ENCODE results near the gene FMOD.

Gene FMOD

DNA sequence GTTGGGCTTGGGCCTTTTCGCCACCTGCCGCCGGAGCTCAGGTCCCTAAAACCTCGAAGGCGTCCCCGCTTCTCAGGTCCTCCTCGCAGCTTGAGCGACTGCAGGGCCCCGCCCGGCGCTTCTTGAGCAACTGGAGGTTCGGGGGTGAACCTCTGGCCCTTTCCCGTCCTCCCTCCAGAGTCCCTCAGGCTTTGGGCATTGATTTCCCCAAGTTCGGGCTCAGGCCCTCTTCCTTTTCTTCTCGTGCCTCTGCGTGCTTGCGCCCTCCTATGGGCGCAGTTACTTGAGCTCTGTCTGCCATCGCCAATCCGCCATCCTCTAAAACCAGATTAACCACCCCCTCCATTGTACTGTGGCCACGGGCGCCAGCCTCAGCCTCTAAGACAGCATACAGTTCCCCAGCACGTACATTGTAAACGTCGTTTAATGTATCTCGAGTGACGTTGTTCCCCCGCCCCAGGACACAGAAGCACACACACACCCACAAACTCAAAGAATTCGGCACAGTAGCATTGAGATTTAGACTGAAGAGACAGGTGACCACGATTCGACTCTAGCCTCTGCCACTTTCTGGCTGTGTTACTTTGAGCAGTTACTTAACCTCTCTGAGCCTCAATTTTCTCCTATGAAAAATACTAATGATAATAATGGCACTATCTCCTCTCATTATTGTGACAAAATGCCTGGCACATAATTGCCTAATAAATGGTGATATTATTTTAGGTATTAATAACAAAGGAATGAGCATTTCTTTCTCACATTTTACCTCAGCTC lies 23.1 kb downstream of the FMOD start (continued):
- TF ChIP-seq WT1 (tag by site-specific recombination; IDR thresholded peaks at IDR 0.05) (peak; percentile 36; the same call in 1 of the 2 replicates), ZNF600 (tag by site-specific recombination; IDR thresholded peaks at IDR 0.05) (peak; percentile 73), ZIC2 (tag by site-specific recombination; IDR thresholded peaks at IDR 0.05) (peak; percentile 42; the same call in 1 of the 2 replicates), ZNF548 (tag by site-specific recombination; IDR thresholded peaks at IDR 0.05) (no peak), ZNF10 (tag by site-specific recombination; IDR thresholded peaks at IDR 0.05) (peak; percentile 13; the same call in 1 of the 2 replicates), KLF1 (tag by site-specific recombination; IDR thresholded peaks at IDR 0.05) (no peak), KLF7 (tag by site-specific recombination; IDR thresholded peaks at IDR 0.05; ENCODE audit: borderline replicate concordance) (0 out of 2 replicates have a peak, but pooled peaks have one; percentile 34), MYNN (tag by site-specific recombination; IDR thresholded peaks at IDR 0.05; ENCODE audit: borderline replicate concordance) (no peak), ZNF623 (tag by site-specific recombination; IDR thresholded peaks at IDR 0.05) (no peak), ZBTB48 (tag by site-specific recombination; IDR thresholded peaks at IDR 0.05) (peak; percentile 92; the same call in 1 of the 2 replicates), ZBTB21 (tag by site-specific recombination; IDR thresholded peaks at IDR 0.05) (peak; percentile 49), ZNF426 (tag by site-specific recombination; IDR thresholded peaks at IDR 0.05) (no peak), ZFP41 (tag by site-specific recombination; IDR thresholded peaks at IDR 0.05; ENCODE audit: borderline replicate concordance) (no peak), ZNF48 (tag by site-specific recombination; IDR thresholded peaks at IDR 0.05) (no peak), ZNF571 (tag by site-specific recombination; IDR thresholded peaks at IDR 0.05) (no peak), ZNF561 (tag by site-specific recombination; IDR thresholded peaks at IDR 0.05; ENCODE audit: borderline replicate concordance) (peak; percentile 74), ZNF155 (tag by site-specific recombination; IDR thresholded peaks at IDR 0.05) (no peak), ZNF473 (tag by site-specific recombination; IDR thresholded peaks at IDR 0.05) (no peak), ZNF677 (tag by site-specific recombination; IDR thresholded peaks at IDR 0.05) (no peak), ZNF792 (tag by site-specific recombination; IDR thresholded peaks at IDR 0.05) (peak; percentile 90), KLF9 (tag by site-specific recombination; IDR thresholded peaks at IDR 0.05; ENCODE audit: low read depth) (no peak), IKZF3 (tag by site-specific recombination; IDR thresholded peaks at IDR 0.05) (peak; percentile 73)
- TF ChIP-seq, protein P1, sequence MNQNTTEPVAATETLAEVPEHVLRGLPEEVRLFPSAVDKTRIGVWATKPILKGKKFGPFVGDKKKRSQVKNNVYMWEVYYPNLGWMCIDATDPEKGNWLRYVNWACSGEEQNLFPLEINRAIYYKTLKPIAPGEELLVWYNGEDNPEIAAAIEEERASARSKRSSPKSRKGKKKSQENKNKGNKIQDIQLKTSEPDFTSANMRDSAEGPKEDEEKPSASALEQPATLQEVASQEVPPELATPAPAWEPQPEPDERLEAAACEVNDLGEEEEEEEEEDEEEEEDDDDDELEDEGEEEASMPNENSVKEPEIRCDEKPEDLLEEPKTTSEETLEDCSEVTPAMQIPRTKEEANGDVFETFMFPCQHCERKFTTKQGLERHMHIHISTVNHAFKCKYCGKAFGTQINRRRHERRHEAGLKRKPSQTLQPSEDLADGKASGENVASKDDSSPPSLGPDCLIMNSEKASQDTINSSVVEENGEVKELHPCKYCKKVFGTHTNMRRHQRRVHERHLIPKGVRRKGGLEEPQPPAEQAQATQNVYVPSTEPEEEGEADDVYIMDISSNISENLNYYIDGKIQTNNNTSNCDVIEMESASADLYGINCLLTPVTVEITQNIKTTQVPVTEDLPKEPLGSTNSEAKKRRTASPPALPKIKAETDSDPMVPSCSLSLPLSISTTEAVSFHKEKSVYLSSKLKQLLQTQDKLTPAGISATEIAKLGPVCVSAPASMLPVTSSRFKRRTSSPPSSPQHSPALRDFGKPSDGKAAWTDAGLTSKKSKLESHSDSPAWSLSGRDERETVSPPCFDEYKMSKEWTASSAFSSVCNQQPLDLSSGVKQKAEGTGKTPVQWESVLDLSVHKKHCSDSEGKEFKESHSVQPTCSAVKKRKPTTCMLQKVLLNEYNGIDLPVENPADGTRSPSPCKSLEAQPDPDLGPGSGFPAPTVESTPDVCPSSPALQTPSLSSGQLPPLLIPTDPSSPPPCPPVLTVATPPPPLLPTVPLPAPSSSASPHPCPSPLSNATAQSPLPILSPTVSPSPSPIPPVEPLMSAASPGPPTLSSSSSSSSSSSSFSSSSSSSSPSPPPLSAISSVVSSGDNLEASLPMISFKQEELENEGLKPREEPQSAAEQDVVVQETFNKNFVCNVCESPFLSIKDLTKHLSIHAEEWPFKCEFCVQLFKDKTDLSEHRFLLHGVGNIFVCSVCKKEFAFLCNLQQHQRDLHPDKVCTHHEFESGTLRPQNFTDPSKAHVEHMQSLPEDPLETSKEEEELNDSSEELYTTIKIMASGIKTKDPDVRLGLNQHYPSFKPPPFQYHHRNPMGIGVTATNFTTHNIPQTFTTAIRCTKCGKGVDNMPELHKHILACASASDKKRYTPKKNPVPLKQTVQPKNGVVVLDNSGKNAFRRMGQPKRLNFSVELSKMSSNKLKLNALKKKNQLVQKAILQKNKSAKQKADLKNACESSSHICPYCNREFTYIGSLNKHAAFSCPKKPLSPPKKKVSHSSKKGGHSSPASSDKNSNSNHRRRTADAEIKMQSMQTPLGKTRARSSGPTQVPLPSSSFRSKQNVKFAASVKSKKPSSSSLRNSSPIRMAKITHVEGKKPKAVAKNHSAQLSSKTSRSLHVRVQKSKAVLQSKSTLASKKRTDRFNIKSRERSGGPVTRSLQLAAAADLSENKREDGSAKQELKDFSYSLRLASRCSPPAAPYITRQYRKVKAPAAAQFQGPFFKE (tag by site-specific recombination; IDR thresholded peaks at IDR 0.05; ENCODE audit: borderline replicate concordance) = no peak
- TF ChIP-seq, protein P2, sequence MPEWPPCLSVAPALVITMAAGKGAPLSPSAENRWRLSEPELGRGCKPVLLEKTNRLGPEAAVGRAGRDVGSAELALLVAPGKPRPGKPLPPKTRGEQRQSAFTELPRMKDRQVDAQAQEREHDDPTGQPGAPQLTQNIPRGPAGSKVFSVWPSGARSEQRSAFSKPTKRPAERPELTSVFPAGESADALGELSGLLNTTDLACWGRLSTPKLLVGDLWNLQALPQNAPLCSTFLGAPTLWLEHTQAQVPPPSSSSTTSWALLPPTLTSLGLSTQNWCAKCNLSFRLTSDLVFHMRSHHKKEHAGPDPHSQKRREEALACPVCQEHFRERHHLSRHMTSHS (tag by site-specific recombination; IDR thresholded peaks at IDR 0.05) = no peak
- TF ChIP-seq, protein P3, sequence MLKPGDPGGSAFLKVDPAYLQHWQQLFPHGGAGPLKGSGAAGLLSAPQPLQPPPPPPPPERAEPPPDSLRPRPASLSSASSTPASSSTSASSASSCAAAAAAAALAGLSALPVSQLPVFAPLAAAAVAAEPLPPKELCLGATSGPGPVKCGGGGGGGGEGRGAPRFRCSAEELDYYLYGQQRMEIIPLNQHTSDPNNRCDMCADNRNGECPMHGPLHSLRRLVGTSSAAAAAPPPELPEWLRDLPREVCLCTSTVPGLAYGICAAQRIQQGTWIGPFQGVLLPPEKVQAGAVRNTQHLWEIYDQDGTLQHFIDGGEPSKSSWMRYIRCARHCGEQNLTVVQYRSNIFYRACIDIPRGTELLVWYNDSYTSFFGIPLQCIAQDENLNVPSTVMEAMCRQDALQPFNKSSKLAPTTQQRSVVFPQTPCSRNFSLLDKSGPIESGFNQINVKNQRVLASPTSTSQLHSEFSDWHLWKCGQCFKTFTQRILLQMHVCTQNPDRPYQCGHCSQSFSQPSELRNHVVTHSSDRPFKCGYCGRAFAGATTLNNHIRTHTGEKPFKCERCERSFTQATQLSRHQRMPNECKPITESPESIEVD (tag by site-specific recombination; IDR thresholded peaks at IDR 0.05) = no peak
- TF ChIP-seq, protein P4, sequence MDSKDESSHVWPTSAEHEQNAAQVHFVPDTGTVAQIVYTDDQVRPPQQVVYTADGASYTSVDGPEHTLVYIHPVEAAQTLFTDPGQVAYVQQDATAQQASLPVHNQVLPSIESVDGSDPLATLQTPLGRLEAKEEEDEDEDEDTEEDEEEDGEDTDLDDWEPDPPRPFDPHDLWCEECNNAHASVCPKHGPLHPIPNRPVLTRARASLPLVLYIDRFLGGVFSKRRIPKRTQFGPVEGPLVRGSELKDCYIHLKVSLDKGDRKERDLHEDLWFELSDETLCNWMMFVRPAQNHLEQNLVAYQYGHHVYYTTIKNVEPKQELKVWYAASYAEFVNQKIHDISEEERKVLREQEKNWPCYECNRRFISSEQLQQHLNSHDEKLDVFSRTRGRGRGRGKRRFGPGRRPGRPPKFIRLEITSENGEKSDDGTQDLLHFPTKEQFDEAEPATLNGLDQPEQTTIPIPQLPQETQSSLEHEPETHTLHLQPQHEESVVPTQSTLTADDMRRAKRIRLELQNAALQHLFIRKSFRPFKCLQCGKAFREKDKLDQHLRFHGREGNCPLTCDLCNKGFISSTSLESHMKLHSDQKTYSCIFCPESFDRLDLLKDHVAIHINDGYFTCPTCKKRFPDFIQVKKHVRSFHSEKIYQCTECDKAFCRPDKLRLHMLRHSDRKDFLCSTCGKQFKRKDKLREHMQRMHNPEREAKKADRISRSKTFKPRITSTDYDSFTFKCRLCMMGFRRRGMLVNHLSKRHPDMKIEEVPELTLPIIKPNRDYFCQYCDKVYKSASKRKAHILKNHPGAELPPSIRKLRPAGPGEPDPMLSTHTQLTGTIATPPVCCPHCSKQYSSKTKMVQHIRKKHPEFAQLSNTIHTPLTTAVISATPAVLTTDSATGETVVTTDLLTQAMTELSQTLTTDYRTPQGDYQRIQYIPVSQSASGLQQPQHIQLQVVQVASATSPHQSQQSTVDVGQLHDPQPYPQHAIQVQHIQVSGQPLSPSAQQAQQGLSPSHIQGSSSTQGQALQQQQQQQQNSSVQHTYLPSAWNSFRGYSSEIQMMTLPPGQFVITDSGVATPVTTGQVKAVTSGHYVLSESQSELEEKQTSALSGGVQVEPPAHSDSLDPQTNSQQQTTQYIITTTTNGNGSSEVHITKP (tag by site-specific recombination; IDR thresholded peaks at IDR 0.05) = peak; percentile 91
- TF ChIP-seq, protein P5, sequence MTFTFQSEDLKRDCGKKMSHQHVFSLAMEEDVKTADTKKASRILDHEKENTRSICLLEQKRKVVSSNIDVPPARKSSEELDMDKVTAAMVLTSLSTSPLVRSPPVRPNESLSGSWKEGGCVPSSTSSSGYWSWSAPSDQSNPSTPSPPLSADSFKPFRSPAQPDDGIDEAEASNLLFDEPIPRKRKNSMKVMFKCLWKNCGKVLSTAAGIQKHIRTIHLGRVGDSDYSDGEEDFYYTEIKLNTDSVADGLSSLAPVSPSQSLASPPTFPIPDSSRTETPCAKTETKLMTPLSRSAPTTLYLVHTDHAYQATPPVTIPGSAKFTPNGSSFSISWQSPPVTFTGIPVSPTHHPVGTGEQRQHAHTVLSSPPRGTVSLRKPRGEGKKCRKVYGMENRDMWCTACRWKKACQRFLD (tag by site-specific recombination; IDR thresholded peaks at IDR 0.05) = no peak
